Activated T-cell treated with anti-CD3 and anti-CD28 coated beads, Interleukin-2, amount 50 U/mL, for 4 hours (primary cell): ENCODE results near the gene GNAO1. TPM values are rescaled to one million over a fixed set of nuclear protein-coding genes. Genes with fewer than 3 reads are reported as not detected.
"Not testable (repeated sequence)": the region's sequence is repeated elsewhere in the genome, so short reads cannot be mapped to it uniquely, and the experiment has no call there.

Experiments
- ATAC-seq, 2 donors: fragments of 200-7000 bp; cut with Tn5 transposase; one replicate each; pipeline ENCODE4 v1.10.0; 2021
- DNase-seq: peaks from one replicate; pipeline ENCODE4 v3.0.0-alpha.2; 2020
- H3K27me3 Mint-ChIP-seq: one replicate; pipeline ENCODE4 v1.8.0; 2021; ENCODE audit warnings: low read depth, mixed read lengths
- H3K36me3 Mint-ChIP-seq: one replicate; pipeline ENCODE4 v1.8.0; 2022; ENCODE audit warnings: mixed read lengths; ENCODE audit not compliant: insufficient read depth
- H3K4me1 Mint-ChIP-seq: one replicate; pipeline ENCODE4 v1.8.0; 2021; ENCODE audit warnings: low read depth, mixed read lengths
- H3K4me3 Mint-ChIP-seq: one replicate; pipeline ENCODE4 v1.8.0; 2021; ENCODE audit warnings: mild to moderate bottlenecking, moderate library complexity, mixed read lengths
- H3K9me3 Mint-ChIP-seq: one replicate; pipeline ENCODE4 v1.8.0; 2021; ENCODE audit warnings: mixed read lengths
- total RNA-seq, 3 donors: library from RNA; stranded (reverse); gene quantifications; one replicate each; pipeline ENCODE4 v1.2.1, GENCODE V29; 2021

GNAO1 gene
- total RNA-seq, 3 donors from 2014 or later, result 1.3 to 2.5 (median 2.1) TPM

- Mint-ChIP-seq H3K4me3 (no peak overlapping the region), H3K4me1 (no peaks in the 10 kb centered on the region), H3K36me3 (peaks cover 58% of the 10 kb centered on the region), H3K9me3 (peaks cover 5% of the 10 kb centered on the region), H3K27me3 (no peaks in the 10 kb centered on the region)
- DNase-seq (no peak), ATAC-seq (no peak)
These were observed 196.9 kb downstream of the GNAO1 start for GRCh38 chr16:56388209-56388608.

GRCh38 chr16:56389554-56389953 is 198.3 kb downstream of the GNAO1 start:
- ATAC-seq (no peak), DNase-seq (no peak)
- Mint-ChIP-seq H3K9me3 (no peaks in the 10 kb centered on the region), H3K4me3 (no peak overlapping the region), H3K36me3 (peaks cover 52% of the 10 kb centered on the region), H3K27me3 (no peaks in the 10 kb centered on the region), H3K4me1 (peaks cover 5% of the 10 kb centered on the region)

GRCh38 chr16:56396724-56397123 is 205.4 kb downstream of the GNAO1 start:
- not testable (repeated sequence) for ATAC-seq, DNase-seq, H3K27me3 Mint-ChIP-seq, H3K4me1 Mint-ChIP-seq, H3K4me3 Mint-ChIP-seq, H3K9me3 Mint-ChIP-seq
- H3K36me3 Mint-ChIP-seq, result peaks cover 62% of the 10 kb centered on the region

GRCh38 chr16:56399047-56399446 is 207.8 kb downstream of the GNAO1 start:
- DNase-seq (no peak), ATAC-seq (no peak)
- Mint-ChIP-seq H3K27me3 (no peaks in the 10 kb centered on the region), H3K36me3 (peaks cover 55% of the 10 kb centered on the region), H3K4me3 (no peak overlapping the region), H3K4me1 (peaks cover under 1% of the 10 kb centered on the region), H3K9me3 (no peaks in the 10 kb centered on the region)

- no peaks in the 10 kb centered on the region for H3K9me3 Mint-ChIP-seq
- H3K27me3 Mint-ChIP-seq, result no peaks in the 10 kb centered on the region
- peaks cover 57% of the 10 kb centered on the region for H3K36me3 Mint-ChIP-seq
- no peak overlapping the region for H3K4me3 Mint-ChIP-seq
- no peaks in the 10 kb centered on the region for H3K4me1 Mint-ChIP-seq
- ATAC-seq (no peak), DNase-seq (no peak)
These were observed 208.2 kb downstream of the GNAO1 start for GRCh38 chr16:56399486-56399885.

- DNase-seq (no peak), ATAC-seq (no peak)
- Mint-ChIP-seq H3K9me3 (no peaks in the 10 kb centered on the region), H3K4me3 (no peak overlapping the region), H3K36me3 (peaks cover 61% of the 10 kb centered on the region), H3K27me3 (no peaks in the 10 kb centered on the region), H3K4me1 (peaks cover 1% of the 10 kb centered on the region)
These were observed 209.2 kb downstream of the GNAO1 start for GRCh38 chr16:56400458-56400857.

GRCh38 chr16:56401482-56401881 is 210.2 kb downstream of the GNAO1 start:
- no peaks in the 10 kb centered on the region for H3K9me3 Mint-ChIP-seq
- no peaks in the 10 kb centered on the region for H3K27me3 Mint-ChIP-seq
- no peak for DNase-seq
- peaks cover 51% of the 10 kb centered on the region for H3K36me3 Mint-ChIP-seq
- H3K4me1 Mint-ChIP-seq, result peaks cover 2% of the 10 kb centered on the region
- ATAC-seq, result no peak
- H3K4me3 Mint-ChIP-seq, result no peak overlapping the region

GRCh38 chr16:56405977-56406672 is 214.8 kb downstream of the GNAO1 start:
- no peak for DNase-seq
- Mint-ChIP-seq H3K9me3 (no peaks in the 10 kb centered on the region), H3K36me3 (peaks cover 42% of the 10 kb centered on the region), H3K4me3 (no peak overlapping the region), H3K4me1 (peaks cover 2% of the 10 kb centered on the region), H3K27me3 (no peaks in the 10 kb centered on the region)
- ATAC-seq, result no peak

Other genes with a start within 250 kb of the GNAO1 start
- 10 to 100 TPM; 36.3 to 44.6 (median 41.1) TPM for gene AMFR, start 234.1 kb downstream of the GNAO1 start, total RNA-seq